HG03520 (cell line): Measurements from ENCODE around the gene AOPEP.

Experiments
- ATAC-seq: cut with Tn5 transposase; IDR thresholded peaks from one replicate; pipeline ENCODE4 v1.9.1; 2021; ENCODE audit warnings: mild to moderate bottlenecking, moderate library complexity; ENCODE audit not compliant: unreplicated experiment

The AOPEP gene

GRCh38 chr9:94909965-94910730, 183.6 kb downstream of the AOPEP start:
- no peak for ATAC-seq

DNA sequence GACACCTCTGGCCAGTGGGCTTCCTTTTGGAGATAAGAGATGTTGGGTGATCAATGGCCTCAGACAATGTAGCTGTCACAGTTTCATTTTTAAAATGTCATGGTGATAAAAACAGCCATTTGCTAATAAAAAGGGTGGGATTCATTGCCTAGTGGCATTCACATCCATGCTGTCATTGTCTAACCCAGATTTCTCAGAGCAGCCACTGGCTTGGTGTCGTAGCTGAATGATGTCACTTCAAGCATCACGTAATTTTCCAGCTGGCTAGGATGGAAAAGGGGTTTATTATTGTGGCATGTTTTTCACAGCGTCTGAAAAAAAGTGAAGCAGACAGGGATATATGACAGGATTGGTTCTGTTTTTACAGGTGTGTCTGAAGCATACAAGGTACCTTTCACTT, 184.7 kb downstream of the AOPEP start:
- ATAC-seq: no peak

DNA sequence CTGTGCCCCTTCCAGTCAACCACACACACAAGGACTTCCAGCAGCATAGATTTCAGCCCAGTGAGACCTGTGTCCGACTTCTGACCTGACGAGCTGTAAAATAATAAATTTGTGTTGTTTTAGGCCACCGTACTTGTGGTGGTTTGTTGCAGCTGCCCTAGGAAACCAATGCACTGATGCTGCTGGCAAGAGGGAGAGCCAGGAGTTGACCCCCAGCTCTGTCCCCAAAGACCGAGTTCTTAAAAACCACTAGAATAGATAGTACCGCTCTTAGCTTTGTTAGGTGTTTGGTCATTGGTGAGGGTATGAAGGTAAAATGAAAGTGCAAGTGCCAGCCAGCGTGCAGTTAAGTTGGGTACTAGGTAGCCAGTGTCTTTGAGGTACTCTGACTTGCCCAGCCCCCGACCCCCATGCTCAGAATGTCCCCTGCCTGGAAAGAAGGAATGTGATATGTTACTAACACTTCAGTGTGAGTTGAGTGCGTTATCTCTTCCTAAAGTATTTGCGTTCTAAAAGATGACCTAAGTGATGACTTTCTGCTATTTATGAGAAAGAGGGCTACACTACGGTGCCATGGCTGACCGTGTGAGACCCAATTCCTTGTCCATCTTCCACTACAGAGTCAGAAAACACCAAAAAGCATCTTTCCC, 185.6 kb downstream of the AOPEP start:
- ATAC-seq: no peak

- no peak for ATAC-seq
Measured at GRCh38 chr9:94912700-94913249, 186.3 kb downstream of the AOPEP start.

DNA sequence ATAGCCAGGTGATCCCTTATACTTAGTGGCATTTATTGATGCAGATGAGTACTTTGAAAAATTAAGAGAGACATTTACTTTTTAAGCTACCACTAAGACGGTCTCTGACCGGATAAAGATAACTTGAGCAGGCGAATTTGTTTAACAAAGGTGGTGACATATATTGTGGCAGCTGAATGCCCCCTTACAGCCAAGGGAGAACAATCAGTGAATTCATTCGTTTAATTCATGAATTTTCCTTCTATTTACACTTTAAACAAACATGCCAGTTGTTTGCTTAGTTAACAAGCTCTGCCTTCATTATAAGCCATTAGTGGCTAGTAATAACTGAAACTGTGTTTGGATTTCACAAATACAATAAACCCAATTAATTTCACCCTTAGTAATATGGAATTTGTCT, 187.1 kb downstream of the AOPEP start:
- ATAC-seq: no peak

DNA sequence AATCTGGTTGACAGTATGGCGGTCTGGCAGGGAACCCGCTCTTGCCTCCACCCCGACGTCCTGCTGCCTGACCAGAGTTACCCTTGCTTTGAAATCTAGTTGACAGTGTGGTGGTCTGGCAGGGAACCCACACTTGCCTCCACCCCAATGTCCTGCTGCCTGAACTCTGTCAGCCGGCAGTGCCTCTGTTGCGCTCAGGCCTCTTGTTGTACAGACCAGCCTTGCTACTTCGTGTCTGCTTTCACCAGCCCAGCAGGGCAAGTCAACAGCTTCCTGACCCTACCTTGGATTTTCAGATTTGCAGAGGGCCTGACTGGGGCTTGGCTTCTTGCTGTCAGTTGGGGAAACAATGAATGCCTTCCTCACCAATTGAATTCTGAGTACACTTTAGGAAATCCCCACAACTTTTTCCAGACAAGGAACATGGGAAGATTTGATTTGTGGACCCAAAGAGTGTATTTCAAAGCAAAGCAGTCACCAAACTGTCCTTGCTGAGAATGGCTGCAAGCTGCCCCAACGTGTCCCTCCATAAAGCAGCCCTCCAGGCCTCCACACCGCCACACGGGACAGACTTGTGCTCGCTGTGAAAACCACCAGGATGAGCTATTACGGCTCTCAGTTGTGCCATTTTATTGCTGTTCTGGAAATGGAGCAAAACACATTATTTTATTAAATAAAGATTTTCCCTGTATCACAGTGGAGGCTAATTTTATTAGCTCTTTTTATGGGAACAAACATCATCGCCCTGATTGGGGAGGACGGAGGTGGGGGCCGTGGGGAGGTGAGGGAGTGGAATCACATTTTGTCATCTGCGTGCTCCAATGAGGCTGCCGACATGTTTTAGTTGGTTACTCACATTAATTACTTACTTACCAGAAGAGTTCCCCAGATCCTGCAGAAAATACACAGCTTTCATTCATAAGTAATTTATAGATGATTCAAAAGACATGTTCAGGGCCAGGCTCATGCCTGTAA, 189.3 kb downstream of the AOPEP start:
- ATAC-seq: no peak

DNA sequence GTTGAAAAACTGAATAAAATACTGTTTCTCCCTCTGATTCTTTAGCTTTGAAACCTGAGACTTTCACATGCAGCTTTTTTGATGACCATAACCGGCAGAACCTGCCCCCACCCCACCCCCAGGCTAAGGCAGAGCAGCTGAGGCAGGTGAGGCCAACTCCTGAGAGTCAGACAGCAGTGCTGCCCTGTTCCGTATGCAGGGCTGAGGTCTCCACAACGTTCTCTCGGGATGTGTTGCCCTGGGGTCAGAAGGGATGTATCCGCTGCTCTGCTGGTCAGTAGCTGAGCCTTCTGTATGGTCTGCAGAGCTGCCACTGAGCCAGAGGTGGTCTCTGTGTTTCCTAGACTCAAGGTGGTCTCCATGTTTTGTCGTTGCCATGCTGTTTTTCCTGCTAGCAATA, 190.5 kb downstream of the AOPEP start:
- no peak for ATAC-seq

DNA sequence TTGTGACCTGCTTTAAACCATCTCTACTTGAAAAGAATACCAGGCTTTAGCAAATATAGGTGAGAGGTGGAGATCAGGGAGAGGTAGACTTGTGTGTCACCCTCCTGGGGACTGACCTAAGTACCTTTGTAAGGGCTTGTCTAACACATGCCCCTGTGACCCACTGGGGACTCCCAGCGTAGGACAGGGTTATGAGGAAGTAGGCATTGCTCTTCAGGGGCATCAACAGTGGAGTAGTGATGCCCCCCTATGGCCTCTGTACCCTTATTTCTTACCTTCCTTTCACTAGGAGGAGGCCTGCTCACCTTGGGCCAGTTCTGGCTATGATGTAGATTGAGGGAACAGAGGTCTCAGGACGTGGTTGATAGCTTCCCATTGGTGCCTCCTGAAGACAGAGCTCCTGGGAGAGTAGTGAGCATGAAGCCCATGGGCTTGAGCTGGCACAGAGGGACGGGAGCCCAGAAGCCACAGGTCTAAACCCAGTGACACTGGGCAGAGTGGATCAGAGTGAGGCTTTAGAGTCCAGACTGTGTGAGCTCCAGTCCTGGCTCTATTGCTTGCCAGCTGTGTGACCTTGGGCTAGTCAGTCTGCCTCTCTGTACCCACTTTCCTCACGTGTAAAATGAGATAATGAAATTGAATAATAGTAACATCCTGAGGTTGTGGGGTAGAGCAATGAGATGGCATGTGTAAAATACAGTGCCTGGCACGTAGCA, 191.7 kb downstream of the AOPEP start:
- ATAC-seq: no peak

DNA sequence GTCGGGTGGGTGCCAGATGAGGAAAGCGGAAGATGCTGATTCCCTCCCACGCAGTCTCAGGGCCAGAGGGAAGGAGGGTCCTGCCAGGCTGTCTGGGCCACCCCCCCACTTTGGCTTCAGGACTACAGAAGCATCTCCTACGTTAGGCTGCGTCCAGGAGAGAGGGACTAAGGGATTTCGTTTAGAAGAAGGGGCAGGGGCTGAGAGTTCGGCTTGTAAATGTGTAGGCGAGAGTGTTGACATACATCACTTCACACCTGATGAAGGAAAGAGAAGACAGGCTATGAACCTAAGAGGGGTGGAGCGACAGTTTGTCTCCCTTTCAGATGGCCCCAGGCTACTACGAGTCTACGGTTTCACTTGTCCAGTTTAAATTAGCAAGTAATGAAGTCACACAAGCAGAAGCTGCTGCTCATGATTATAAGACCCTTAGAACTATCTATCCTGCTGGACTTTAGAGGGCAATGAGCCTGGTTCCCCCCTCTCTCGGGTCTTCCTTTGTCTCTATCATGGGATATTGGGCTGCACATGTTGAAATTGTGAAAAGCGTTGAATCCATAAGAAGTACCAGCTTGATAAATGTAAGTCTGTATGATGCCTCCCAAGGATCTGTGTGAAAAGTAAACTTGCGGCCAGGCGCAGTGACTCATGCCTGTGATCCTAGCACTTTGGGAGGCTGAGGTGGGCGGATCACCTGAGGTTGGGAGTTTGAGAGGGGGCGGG, 193.0 kb downstream of the AOPEP start:
- no peak for ATAC-seq

- ATAC-seq: no peak
Measured at GRCh38 chr9:94920420-94921091, 194.1 kb downstream of the AOPEP start.

DNA sequence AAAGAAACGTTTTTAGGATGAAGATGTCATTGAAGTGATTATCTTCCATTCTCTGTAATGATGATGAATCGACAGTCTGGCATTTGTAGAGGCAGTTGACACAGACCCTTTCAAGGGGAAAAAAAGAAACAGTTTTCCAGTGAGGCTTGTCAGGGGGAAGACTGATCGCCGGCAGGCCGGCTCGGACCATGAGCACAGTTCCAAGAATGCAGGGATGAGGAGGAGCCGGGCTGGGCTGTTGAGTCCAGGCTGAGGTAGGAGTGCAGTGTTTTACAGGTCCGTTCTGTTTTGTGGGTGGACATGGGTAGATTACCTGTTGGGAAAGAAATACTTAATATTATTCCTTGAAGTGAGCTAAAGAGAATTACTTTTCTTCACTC, 194.6 kb downstream of the AOPEP start:
- ATAC-seq: no peak

GRCh38 chr9:94921656-94922055, 195.2 kb downstream of the AOPEP start:
- ATAC-seq: no peak

GRCh38 chr9:94922098-94922607, 195.7 kb downstream of the AOPEP start:
- no peak for ATAC-seq

DNA sequence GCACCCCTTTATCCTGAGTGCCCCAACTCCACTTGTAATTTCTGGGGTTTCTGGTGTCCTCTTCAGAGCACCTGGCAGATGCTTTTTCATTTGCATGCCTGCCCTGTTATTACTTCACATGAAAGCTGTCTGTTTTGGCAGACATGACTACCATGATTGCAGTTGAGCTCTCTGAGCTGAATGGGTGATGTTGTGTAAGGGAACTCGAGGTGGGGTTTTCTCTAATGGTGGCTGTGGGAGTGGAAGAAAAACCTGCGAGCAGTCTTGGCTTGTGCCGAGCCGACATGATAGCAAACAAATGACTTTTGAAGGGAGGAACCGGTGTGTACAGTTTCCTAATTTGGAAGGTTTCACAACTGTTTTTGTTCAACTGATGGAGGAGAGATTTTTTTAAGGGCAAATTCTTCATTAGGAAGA, 196.2 kb downstream of the AOPEP start:
- no peak for ATAC-seq

- ATAC-seq: no peak
Measured at GRCh38 chr9:94923326-94924089, 197.0 kb downstream of the AOPEP start.

DNA sequence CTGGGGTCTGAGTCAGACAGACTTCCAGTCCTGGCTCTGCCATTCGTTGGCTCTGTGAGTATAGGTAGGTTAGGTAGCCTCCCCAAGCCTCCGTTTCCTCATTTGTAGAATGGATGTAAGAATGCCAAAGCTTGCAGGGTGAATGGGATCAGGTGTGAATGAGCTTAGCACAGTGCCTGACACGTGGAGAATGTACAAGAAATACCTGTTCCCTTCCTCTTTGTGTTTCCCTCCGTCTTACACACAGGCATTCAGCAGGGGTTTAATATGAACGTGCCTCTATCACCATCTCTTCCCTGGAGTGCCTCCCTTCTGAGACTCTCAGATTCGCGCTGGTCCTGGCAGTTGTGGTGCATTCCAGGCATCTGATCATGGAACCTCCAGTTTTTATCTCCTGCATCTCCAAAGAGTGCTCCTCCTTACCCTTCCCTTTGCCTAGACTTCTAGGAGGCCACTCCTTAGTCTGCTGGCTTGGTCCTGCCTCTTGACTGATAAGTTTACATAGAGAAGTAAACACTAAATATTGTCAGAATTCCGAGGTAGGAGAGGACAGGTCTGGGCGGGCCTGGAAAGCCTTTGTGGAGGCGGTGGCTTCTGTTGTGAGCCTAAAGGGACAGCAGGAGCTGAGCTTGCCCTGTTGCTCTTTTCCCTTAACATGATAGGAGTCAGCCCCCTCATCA, 199.4 kb downstream of the AOPEP start:
- ATAC-seq: no peak

DNA sequence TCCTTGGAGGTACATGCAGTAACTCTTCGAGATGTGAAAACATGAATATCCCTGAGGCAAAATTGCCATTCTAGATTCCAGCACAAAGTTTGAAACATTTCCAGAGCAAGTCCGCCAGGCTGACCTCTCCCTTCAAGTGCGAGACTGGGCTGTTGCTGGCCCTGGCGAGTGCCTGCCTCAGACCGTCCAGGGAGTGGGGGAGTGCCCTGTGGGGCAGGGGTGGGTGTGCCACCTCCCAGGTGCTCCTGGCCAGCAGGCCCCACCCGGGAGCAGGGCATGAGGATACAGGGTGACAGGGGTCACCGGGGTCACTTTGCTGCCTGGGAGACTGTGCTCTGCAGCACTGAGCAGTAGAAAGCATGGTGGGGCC, 199.9 kb downstream of the AOPEP start:
- ATAC-seq: no peak
